Measurements from ENCODE around the gene THY1. TPM values are rescaled to one million over a fixed set of nuclear protein-coding genes. Genes with fewer than 3 reads are reported as not detected.
"Not testable (repeated sequence)": the region's sequence is repeated elsewhere in the genome, so short reads cannot be mapped to it uniquely, and the experiment has no call there.

Gene THY1
- total RNA-seq, 2 experiments from 2014 or later = not detected

- DNase-seq (no peak), ATAC-seq (no peak)
- Mint-ChIP-seq H3K27me3 (ENCODE audit: low read depth) (peaks cover 2% of the 10 kb centered on the region), H3K36me3 (ENCODE audit: low read depth) (no peaks in the 10 kb centered on the region), H3K4me3 (no peak overlapping the region), H3K9me3 (ENCODE audit: insufficient read depth) (no peaks in the 10 kb centered on the region), H3K4me1 (ENCODE audit: low read depth) (no peaks in the 10 kb centered on the region), H3K27ac (no peak overlapping the region)
- ChIA-PET CTCF (interaction anchor here (1.1 to 1.6 kb wide), 2 partner anchors 58 to 61 kb away, joined by 3 to 6 read pairs; no protein-coding TSS in a partner anchor), POLR2A (interaction anchor here (1.1 kb wide), 1 partner anchor 29 kb away, joined by 3 read pairs; no protein-coding TSS in a partner anchor)
These were observed 8.7 kb downstream of the THY1 start for GRCh38 chr11:119414321-119414720.

GRCh38 chr11:119412072-119412471, 10.9 kb downstream of the THY1 start:
- H3K4me1 Mint-ChIP-seq (ENCODE audit: low read depth) = no peaks in the 10 kb centered on the region
- ATAC-seq (no peak), DNase-seq (no peak)
- H3K27ac Mint-ChIP-seq = no peak overlapping the region
- CTCF ChIA-PET = interaction anchor here (1.0 kb wide), 1 partner anchor 31 kb away, joined by 3 read pairs; no protein-coding TSS in a partner anchor
- H3K27me3 Mint-ChIP-seq (ENCODE audit: low read depth) = peaks cover 3% of the 10 kb centered on the region
- H3K4me3 Mint-ChIP-seq = no peak overlapping the region
- no peaks in the 10 kb centered on the region for H3K9me3 Mint-ChIP-seq (ENCODE audit: insufficient read depth)
- POLR2A ChIA-PET = no interaction called here
- no peaks in the 10 kb centered on the region for H3K36me3 Mint-ChIP-seq (ENCODE audit: low read depth)

GRCh38 chr11:119410501-119410900, 12.5 kb downstream of the THY1 start:
- Mint-ChIP-seq H3K9me3 (ENCODE audit: insufficient read depth) (no peaks in the 10 kb centered on the region), H3K36me3 (ENCODE audit: low read depth) (no peaks in the 10 kb centered on the region), H3K4me3 (no peak overlapping the region), H3K27ac (no peak overlapping the region), H3K27me3 (ENCODE audit: low read depth) (peaks cover 4% of the 10 kb centered on the region), H3K4me1 (ENCODE audit: low read depth) (no peaks in the 10 kb centered on the region)
- ChIA-PET POLR2A (no interaction called here), CTCF (interaction anchor here (2.0 kb wide), 1 partner anchor 54 kb away, joined by 7 read pairs; no protein-coding TSS in a partner anchor)
- DNase-seq (no peak), ATAC-seq (no peak)

- ChIA-PET POLR2A (no interaction called here), CTCF (interaction anchor here (2.0 kb wide), 1 partner anchor 54 kb away, joined by 7 read pairs; no protein-coding TSS in a partner anchor)
- DNase-seq (no peak), ATAC-seq (no peak)
- no peak overlapping the region for H3K27ac Mint-ChIP-seq
- H3K4me1 Mint-ChIP-seq (ENCODE audit: low read depth) = no peaks in the 10 kb centered on the region
- H3K36me3 Mint-ChIP-seq (ENCODE audit: low read depth) = no peaks in the 10 kb centered on the region
- no peaks in the 10 kb centered on the region for H3K9me3 Mint-ChIP-seq (ENCODE audit: insufficient read depth)
- H3K4me3 Mint-ChIP-seq = no peak overlapping the region
- peaks cover 4% of the 10 kb centered on the region for H3K27me3 Mint-ChIP-seq (ENCODE audit: low read depth)
These were observed 13.2 kb downstream of the THY1 start for GRCh38 chr11:119409731-119410130.

GRCh38 chr11:119406005-119406404, 17.0 kb downstream of the THY1 start:
- DNase-seq (no peak), ATAC-seq (no peak)
- Mint-ChIP-seq H3K27me3 (ENCODE audit: low read depth) (peaks cover 14% of the 10 kb centered on the region), H3K36me3 (ENCODE audit: low read depth) (no peaks in the 10 kb centered on the region), H3K9me3 (ENCODE audit: insufficient read depth) (peaks cover 5% of the 10 kb centered on the region), H3K27ac (no peak overlapping the region), H3K4me3 (no peak overlapping the region), H3K4me1 (ENCODE audit: low read depth) (no peaks in the 10 kb centered on the region)
- CTCF ChIA-PET = no interaction called here
- POLR2A ChIA-PET = no interaction called here

- H3K4me3 Mint-ChIP-seq; H3K4me1 Mint-ChIP-seq (ENCODE audit: low read depth); POLR2A ChIA-PET; CTCF ChIA-PET; H3K36me3 Mint-ChIP-seq (ENCODE audit: low read depth); DNase-seq; H3K27ac Mint-ChIP-seq; ATAC-seq: not testable (repeated sequence)
- H3K9me3 Mint-ChIP-seq (ENCODE audit: insufficient read depth) = peaks cover 11% of the 10 kb centered on the region
- peaks cover 18% of the 10 kb centered on the region for H3K27me3 Mint-ChIP-seq (ENCODE audit: low read depth)
These were observed 17.5 kb downstream of the THY1 start for GRCh38 chr11:119405448-119405847.

- no peaks in the 10 kb centered on the region for H3K4me1 Mint-ChIP-seq (ENCODE audit: low read depth)
- H3K36me3 Mint-ChIP-seq (ENCODE audit: low read depth) = no peaks in the 10 kb centered on the region
- POLR2A ChIA-PET = no interaction called here
- CTCF ChIA-PET = interaction anchor here (1.2 kb wide), 2 partner anchors 70 to 198 kb away, joined by 3 read pairs; no protein-coding TSS in a partner anchor
- DNase-seq = no peak
- peaks cover 20% of the 10 kb centered on the region for H3K27me3 Mint-ChIP-seq (ENCODE audit: low read depth)
- H3K9me3 Mint-ChIP-seq (ENCODE audit: insufficient read depth) = peaks cover 13% of the 10 kb centered on the region
- H3K27ac Mint-ChIP-seq = no peak overlapping the region
- no peak for ATAC-seq
- H3K4me3 Mint-ChIP-seq = no peak overlapping the region
These were observed 18.1 kb downstream of the THY1 start for GRCh38 chr11:119404872-119405271.

GRCh38 chr11:119403021-119403420, 20.0 kb downstream of the THY1 start:
- Mint-ChIP-seq H3K36me3 (ENCODE audit: low read depth) (no peaks in the 10 kb centered on the region), H3K27me3 (ENCODE audit: low read depth) (peaks cover 28% of the 10 kb centered on the region), H3K9me3 (ENCODE audit: insufficient read depth) (peaks cover 18% of the 10 kb centered on the region), H3K4me1 (ENCODE audit: low read depth) (no peaks in the 10 kb centered on the region), H3K4me3 (no peak overlapping the region), H3K27ac (no peak overlapping the region)
- DNase-seq = no peak
- ATAC-seq = no peak
- ChIA-PET CTCF (interaction anchor here (0.9 to 1.4 kb wide), 2 partner anchors 47 to 71 kb away, joined by 4 read pairs; no protein-coding TSS in a partner anchor), POLR2A (no interaction called here)

- ATAC-seq = no peak
- Mint-ChIP-seq H3K4me3 (no peak overlapping the region), H3K9me3 (ENCODE audit: insufficient read depth) (peaks cover 23% of the 10 kb centered on the region), H3K36me3 (ENCODE audit: low read depth) (no peaks in the 10 kb centered on the region), H3K4me1 (ENCODE audit: low read depth) (no peaks in the 10 kb centered on the region), H3K27ac (no peak overlapping the region), H3K27me3 (ENCODE audit: low read depth) (peaks cover 31% of the 10 kb centered on the region)
- ChIA-PET POLR2A (no interaction called here), CTCF (interaction anchor here (0.9 to 1.4 kb wide), 2 partner anchors 46 to 72 kb away, joined by 4 read pairs; no protein-coding TSS in a partner anchor)
- DNase-seq = no peak
These were observed 20.5 kb downstream of the THY1 start for GRCh38 chr11:119402470-119402869.

GRCh38 chr11:119400860-119401259, 22.1 kb downstream of the THY1 start:
- ChIA-PET CTCF (no interaction called here), POLR2A (no interaction called here)
- Mint-ChIP-seq H3K27me3 (ENCODE audit: low read depth) (peaks cover 32% of the 10 kb centered on the region), H3K9me3 (ENCODE audit: insufficient read depth) (peaks cover 28% of the 10 kb centered on the region), H3K4me1 (ENCODE audit: low read depth) (no peaks in the 10 kb centered on the region), H3K4me3 (no peak overlapping the region), H3K36me3 (ENCODE audit: low read depth) (no peaks in the 10 kb centered on the region), H3K27ac (no peak overlapping the region)
- ATAC-seq (no peak), DNase-seq (no peak)

GRCh38 chr11:119397740-119398139, 25.2 kb downstream of the THY1 start:
- ATAC-seq (no peak), DNase-seq (no peak)
- H3K27ac Mint-ChIP-seq = no peak overlapping the region
- H3K4me1 Mint-ChIP-seq (ENCODE audit: low read depth) = no peaks in the 10 kb centered on the region
- no peaks in the 10 kb centered on the region for H3K36me3 Mint-ChIP-seq (ENCODE audit: low read depth)
- ChIA-PET POLR2A (interaction anchor here (0.7 kb wide), 1 partner anchor 66 kb away, joined by 3 read pairs; no protein-coding TSS in a partner anchor), CTCF (interaction anchor here (1.0 to 1.7 kb wide), 2 partner anchors 41 to 77 kb away, joined by 4 read pairs; no protein-coding TSS in a partner anchor)
- H3K4me3 Mint-ChIP-seq = no peak overlapping the region
- peaks cover 28% of the 10 kb centered on the region for H3K9me3 Mint-ChIP-seq (ENCODE audit: insufficient read depth)
- peaks cover 45% of the 10 kb centered on the region for H3K27me3 Mint-ChIP-seq (ENCODE audit: low read depth)

GRCh38 chr11:119396835-119397234, 26.1 kb downstream of the THY1 start:
- Mint-ChIP-seq H3K4me1 (ENCODE audit: low read depth) (no peaks in the 10 kb centered on the region), H3K36me3 (ENCODE audit: low read depth) (no peaks in the 10 kb centered on the region), H3K9me3 (ENCODE audit: insufficient read depth) (peaks cover 28% of the 10 kb centered on the region), H3K27me3 (ENCODE audit: low read depth) (peaks cover 46% of the 10 kb centered on the region), H3K27ac (no peak overlapping the region), H3K4me3 (no peak overlapping the region)
- DNase-seq = no peak
- ChIA-PET POLR2A (no interaction called here), CTCF (interaction anchor here (1.7 kb wide), 1 partner anchor 41 kb away, joined by 4 read pairs; no protein-coding TSS in a partner anchor)
- ATAC-seq = no peak

- H3K4me3 Mint-ChIP-seq = no peak overlapping the region
- H3K36me3 Mint-ChIP-seq (ENCODE audit: low read depth) = no peaks in the 10 kb centered on the region
- H3K27ac Mint-ChIP-seq = no peak overlapping the region
- ChIA-PET POLR2A (no interaction called here), CTCF (no interaction called here)
- H3K4me1 Mint-ChIP-seq (ENCODE audit: low read depth) = no peaks in the 10 kb centered on the region
- no peaks in the 10 kb centered on the region for H3K9me3 Mint-ChIP-seq (ENCODE audit: insufficient read depth)
- H3K27me3 Mint-ChIP-seq (ENCODE audit: low read depth) = peaks cover 17% of the 10 kb centered on the region
- ATAC-seq (no peak), DNase-seq (no peak)
These were observed 31.7 kb downstream of the THY1 start for GRCh38 chr11:119391275-119391674.
